NCI-H146 treated with DMSO at 0.1 percent for 48 hours (cell line): ENCODE measurements around the gene GLIS1.

Source experiments
- DNase-seq: peaks from one replicate; lab custom pipeline; 2025; ENCODE audit not compliant: unreplicated experiment; lab: John Stamatoyannopoulos, UW

The GLIS1 gene

DNA sequence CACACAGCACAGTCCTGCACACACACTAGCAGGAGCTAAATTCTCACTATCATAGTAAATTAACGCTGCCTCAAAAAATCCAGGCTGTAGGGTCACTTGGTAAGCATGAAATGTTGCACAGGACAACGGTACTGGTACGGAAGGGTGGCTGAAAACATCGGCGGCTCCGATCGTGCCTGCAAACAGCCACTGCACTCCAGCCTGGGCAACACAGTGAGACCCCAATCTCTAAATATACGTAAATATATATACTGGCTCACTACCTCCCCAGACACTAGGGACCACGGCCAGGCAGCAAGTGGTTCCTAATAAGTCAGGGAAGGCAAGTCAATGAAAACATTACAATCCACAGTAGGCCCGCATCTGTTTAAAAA, 44.3 kb downstream of the GLIS1 start:
- no peak for DNase-seq

DNA sequence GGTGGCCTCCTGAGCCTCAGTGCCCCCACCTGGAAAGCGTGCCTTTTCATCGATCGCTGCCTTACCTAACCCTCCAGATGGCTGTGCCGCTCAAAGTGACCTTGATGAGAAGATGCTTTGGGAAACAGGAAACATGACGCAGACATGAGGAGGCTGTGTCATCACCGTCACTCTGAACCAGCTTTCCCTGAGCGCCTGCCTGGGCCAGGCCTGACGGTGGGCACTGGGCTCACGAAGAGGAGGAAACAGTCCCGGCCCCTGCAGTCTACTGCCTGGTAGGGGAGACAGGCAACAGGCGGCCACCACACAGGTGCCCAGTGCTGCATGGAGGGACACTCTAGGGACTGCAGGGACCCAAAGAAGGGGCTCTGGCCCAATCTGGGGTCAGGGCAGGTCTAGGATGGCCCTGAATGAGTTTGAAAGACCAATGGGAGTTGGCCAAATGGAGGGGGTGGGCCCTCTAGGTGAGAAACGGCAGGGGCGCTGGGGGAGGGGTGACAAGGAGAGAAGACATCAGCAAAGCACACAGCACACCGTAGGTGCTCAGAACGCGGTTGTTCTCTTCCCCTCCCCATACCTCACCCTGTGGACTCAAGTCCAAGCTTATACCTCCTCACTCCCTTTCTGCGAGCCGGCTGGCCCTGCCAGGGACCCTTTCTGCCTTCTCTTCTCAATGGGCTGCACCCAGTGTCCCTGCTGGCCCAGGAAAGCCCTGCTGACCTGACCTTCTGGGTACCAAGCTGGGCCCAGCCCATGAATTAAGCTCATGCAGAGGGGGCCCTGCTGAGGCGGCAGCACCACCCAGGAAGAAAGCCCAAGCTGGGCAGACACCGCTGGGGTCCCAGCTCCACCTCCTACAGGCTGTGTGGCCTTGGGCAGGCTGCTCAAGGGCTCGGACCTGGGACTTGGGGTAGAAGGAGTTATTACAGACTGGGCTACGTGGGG, 44.9 kb downstream of the GLIS1 start:
- no peak for DNase-seq

DNA sequence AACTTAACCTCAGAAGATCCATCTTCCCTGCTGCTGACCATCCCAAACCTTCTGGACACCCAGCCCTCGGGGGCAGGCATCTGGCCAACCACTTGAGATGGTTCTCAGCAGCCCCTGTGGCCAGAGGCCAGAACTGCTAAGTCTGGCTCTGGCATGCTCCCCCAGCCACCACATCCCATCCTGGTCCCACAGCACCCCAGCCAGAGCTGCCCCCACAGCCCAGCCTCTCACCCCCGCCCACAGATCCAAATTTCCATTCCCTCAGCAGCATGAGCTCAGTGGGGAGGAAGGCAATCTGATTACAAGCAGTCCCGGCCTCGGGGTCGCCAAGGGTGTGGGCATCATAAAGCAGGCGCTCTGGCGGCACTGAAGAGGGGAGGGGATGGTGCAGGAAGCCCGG, 45.6 kb downstream of the GLIS1 start:
- DNase-seq = no peak

DNA sequence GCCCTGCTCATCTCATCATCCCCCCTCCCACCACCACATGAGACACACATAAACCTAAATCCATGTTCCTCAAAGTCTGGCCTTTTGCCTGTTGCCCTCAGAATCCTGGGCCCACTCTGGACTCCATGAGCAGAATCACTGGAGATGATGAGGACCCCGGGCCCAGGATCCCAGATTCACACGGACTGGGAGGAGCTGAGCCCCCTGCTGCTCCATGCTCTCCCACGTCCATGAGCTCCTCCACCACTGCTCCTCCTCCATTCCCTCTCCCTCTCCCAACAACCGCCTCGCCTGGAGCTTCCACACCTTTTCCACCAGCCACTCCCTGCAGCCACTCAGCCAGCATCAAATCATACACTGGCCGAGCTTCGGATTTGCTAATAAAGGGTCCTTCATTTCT, 47.6 kb downstream of the GLIS1 start:
- DNase-seq = no peak

DNA sequence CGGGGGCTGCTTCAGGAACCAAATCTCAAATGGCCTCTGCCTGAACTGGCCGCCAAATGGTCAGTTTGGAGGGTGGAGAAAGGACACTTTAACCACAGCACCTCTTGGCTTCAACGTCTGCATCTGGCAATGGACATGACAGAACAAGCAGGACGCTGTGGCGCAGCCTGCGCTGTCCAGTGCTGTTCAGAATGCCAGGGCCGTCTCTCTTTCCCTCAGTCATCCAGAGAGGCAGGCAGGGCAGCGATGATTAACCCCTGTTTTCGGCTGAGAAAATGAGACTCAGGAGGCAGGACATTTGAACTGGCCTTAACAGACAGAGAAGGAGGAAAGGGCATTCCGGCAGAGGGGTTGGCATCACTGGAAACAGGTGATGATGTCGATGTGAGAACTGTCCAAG, 48.6 kb downstream of the GLIS1 start:
- no peak for DNase-seq

DNA sequence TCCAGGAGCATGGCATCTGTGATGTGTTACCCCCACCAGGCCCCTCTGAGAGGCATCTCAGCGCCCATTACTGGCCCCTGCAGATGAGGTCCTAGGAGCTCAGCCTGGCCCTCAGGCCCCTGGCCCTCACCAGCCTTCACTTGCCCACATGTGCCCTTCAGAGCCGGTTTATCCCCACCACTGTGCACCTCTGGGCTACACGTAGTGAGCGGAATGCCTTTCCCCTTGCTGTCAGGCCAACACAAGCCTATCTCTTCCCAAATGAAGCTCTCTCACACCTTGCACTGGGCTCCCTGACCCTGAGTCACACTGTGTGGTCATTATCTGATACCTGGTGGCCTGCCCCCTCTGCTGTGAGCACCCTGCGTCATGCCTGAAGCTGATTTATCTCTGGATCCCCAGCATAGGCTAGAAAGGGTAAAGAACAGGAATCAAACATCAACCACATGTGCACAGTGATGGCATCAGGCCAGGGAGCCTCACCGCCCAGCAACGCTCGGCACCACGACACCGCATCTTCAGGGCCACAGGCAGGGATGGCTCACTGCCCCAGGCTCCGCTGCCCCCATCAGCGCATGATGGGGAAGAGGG, 49.1 kb downstream of the GLIS1 start:
- no peak for DNase-seq

DNA sequence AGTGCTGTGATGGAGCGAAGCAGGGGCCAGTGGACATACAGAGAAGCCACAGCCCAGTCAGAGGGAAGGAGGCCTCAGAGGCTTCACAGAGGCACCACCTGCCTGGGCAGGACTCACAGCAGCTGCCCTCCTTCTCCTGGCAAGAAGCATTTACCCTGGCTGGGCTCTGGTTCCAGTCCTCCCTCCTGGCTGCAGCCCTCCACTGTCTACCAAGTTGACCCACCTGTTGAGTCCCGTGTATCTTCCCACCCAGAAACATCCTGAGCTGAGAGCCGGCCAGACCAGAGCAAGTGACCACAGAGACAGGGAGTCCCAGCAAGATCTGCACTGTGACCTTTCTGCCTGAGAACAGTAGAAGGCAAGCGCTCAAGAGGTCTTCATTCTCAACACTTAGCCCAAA, 49.7 kb downstream of the GLIS1 start:
- no peak for DNase-seq

DNA sequence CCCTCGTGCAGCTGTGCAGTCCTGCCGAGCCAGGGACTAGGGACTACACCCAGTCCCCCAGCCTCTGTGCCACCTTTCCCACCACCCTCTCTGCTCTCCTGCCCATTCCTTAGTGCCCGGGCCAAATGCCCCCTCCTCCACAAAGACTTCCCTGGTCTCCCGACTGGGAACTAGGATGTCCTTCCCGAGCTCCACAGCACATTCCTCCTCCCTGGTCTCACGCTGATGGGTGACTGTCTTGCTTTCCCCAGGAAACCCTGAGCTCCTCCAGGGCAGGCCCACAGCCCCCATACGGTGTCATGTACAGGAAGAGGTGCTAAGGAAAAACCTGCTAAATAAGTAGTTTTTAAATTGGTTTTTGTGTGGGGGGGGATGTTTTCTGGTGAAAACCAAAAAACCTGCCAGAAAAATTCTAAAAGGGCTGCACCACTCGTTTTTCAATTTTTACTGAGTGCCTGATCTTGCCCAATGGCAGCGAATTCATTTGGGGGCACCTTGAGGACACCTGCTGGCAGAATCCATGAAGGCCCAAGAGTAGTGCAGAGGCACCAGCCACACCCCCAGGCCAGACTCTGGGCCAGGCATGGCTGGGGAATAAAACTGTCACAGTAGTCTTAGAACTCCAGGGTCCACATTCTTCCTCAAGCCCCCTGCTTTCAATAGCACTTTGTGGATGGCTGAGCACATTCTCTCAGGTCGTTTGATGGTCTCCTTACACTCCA, 50.4 kb downstream of the GLIS1 start:
- no peak for DNase-seq

DNA sequence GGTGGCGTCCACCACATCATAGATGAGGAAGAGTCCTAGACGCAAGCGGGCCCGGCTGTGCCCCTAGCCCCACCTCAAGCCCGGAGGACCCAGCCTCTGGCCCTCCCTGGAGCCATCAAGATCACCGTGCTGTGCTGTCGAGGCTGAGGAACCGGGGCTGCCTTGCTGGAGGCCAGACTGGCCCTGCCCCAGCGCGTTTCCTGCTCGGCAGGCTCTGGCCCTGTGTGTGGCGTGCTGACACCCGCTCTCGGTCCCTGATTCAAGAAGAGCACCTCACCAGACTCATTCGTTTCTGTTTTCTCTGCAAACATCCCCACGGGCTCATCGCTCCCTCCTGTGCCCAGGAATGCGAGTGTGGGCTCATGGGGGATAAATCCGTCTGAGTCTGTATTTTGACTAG, 51.1 kb downstream of the GLIS1 start:
- no peak for DNase-seq

DNA sequence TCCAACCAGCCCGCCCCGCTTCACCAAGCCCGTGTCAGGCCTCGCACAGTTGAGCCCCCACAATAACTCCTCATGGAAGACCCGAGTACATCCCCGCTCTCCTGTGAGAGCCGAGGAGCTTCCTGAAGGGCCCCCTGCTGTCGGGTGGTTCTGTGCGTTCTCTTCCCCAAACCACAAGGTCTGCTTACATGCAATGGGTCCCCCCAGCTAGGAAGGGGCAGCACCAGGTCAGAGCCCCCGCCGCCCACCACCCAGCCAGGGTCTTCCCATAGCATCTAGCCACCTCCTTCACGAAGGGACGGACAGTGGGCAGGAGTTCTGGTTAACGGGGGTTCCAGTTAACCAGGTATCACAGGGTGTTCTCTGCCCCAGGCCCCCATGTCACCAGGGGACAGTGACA, 51.5 kb downstream of the GLIS1 start:
- no peak for DNase-seq

DNA sequence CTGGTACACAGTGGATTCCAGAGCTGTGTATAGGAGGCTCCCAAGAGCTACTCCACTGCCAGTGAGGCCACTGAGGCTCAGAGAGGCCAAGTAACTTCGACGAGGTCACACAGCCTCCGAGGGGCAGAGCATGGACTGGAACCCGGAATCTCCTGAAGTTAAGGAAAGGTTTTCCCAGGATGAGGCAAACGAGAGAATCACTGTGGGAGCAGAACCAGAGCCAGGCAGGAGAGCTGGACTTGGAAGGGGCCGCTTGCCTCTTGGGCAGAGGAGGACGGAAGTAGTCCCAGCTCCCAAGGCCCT, 52.0 kb downstream of the GLIS1 start:
- DNase-seq = no peak

DNA sequence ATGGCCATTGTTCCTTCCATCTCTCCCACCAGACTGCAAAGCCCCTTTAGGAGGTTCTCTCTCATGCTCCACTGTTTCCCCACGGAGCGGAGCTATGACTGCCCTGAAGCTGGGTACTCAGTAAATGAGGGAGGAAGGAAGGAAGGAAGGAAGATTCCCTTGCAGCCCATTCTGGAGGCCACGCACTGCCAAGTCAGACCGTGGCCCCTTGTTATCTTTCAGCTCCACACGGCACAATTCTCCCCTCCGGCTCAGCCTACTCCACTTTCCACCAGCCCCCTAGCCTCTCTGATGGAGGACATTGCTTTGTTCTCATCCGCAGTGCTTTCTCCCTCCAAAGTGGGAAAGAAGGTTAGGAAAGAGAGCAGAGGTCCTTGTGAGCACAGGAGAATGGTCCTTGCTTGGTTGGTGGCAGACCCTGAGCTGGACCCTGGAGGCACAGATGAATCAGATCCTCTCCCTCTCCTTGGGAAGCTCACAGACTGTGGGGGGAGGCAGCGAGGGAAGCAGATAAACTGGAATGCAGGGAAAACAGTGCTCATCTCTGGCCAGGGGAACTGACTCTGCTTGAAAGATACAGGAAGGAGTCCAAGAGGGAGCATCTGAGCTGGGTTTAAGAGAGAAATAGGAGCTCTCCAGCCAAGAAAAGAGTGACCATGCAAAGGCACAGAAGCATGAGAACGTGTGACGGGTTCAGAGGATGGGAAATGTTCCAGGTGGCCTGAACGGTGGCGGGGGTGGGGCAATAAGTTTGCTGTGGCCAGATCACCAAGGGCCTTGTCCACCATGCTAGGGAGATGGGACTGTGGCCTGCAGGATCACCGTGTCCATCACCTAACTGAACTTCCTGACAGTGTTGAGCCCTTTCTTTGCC, 52.6 kb downstream of the GLIS1 start:
- no peak for DNase-seq

DNA sequence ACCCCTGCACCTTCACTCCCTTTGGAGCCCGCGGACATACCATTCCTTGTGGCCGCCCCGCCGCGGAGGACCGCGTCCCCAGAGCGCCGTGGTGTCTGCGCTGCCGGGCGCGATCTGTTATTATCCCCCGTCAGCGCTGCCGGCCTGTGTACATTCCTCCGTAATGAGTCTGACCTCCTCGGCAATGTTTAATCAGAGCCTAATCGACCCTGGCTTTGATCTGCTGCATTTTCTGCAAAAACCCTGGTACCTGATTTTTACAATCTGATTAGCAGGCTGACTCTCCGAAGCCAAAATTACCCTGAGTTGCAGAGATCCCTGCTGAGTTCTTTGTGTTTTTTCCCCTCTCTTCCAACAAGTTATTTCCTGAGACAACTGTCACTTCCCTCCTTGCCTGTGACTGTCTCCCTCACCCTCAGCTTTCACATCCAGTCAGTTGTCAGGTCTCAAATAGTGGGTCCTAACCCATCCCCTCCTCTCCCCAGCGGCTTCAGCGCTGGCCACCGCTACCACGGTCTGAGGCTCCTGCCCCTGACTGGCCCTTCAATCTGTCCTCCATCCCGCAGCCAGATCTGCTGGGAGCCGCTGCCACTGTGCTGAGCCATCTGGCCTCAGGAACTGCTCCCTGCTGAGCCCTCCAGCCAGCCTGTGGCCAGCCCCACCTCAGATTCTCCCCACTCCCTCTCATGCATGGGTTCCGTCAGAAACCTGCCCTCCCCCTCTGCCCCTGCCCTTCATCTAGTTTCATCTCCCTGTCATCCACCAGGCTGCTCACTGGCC, 53.5 kb downstream of the GLIS1 start:
- DNase-seq = peak; percentile 34

DNA sequence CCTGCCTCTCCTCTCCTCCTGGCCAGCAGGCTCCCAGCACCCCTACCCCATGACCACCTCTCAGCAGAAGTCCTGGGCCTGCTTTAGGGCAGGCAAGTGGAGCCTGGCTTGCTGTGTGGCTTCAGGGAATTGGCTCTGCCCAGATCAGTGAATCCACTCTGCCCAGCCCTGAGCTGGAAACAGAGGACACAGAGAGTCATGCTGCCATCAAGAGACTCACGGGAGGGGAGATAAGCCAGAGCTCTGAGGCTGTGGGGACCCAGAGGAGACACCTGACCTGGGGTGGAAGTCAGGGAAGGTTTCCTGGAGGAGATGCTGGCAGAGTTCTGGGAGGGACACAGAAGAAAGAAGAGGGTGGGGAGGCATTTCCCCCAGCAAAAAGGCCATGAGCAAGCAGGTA, 54.2 kb downstream of the GLIS1 start:
- DNase-seq = no peak

DNA sequence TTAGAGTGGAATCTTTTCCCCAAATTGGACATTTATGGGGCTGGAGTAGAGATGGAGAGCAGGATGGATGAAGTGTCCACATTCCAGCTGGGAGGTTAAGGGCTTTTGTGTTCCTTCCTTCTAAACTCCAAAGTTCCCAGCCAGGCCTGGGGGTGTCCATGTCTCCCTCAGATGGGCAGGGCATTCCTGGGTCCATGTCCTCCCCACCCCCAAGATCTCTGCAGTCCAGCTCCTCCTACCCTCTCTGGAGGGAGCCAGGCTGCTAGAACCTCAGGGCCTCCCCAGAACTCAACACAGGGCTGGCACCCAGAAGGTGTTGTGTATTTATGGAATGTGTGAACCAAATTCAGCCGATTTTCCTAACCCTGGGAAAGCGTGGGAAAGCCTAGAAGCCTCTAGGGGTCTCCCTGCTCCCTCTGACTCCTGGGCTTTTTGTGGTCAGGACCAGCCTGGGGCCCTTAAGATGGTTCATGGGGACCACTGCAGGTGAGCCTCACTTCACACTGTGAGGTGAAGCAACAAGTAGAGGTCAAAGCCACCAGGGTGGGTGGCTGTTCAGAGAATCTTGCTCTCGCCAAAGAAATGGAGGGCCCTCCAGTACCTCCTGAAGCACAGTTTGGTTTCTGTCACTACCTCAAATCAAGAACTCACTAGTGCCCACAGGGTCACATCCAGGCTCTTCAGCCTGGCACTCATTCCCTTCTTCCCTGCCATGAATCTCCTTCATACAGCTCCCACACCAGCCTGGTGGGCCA, 54.8 kb downstream of the GLIS1 start:
- no peak for DNase-seq

DNA sequence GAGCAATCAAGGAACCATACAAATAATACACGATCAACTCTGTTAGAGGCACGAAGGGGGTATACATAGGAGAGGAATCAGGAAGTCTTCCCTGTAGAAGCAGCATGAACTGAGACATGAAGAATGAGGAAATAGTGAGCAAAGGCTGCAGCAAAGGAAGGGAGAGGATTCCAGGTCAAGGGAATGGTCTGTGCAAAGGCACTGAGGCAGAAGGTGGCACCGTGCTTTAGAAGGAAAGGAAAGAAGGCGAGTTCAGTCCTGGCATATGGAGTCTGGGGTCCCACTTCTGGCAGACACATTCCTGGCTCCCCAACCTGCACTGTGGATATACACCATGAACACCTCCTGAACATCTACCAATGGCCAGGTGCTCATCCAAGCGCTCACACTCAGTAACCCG, 56.1 kb downstream of the GLIS1 start:
- no peak for DNase-seq

DNA sequence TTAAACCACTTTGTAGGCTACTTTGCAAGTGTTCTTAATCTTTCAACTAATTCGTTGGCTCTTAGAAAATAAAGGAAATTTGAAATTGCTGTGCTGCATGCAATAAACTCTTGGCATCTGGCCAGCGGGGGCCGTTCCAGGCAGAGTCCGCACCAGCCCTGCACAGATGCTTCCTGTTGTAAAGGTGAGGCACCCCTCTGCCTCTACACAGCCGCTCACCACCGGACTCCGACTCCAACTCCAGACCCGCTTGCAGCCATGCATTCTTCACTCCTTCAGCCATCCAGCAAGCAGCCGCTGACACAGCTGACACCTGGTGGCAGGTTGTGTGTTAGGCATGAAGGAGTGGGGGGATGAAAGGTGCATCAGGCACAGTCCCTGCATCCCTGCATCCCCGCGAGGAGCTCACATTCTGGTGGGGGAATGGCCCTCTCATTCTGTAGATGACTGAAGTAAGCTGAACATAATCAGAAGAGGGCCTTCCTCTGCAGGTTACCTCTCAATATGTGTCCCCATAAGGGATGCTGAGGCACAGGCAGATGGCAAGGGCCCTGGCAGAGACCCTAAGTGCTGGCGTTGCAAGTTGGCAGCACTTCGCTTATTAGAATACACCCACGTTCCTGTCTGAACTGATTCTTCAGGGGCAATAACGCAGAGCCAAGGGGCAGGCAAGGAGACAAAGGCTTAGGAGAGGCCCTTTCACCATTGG, 56.8 kb downstream of the GLIS1 start:
- DNase-seq = peak; percentile 38

DNA sequence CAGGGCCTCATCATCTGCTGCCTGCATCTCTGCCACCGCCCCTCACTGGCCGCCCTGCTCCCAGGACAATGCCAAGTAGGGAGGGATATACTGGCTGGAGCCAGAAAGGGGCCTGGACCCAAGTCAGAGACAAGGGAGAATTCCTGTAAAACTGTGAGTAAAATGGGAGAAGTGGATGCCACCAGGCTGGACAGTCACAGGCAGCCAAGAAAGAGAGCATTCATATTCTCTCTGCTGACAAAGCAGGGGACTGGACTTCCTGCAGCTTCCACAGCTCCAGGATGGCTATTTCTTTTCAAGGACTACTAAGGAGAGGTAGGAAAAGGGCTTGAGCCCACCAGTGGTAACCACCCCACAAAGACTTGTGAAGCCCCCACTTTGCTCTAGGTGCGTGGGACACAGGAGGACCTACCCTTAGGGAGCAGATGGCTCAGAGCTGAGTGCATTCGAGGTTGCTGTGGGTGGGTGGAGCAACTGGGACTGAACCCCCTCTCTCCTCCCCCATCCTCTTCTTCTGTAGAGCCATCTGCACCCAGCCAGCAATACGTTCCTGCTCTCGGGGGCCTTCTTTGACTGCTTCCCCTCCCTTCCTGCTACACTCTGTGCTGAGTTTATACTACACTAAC, 57.5 kb downstream of the GLIS1 start:
- DNase-seq = no peak

DNA sequence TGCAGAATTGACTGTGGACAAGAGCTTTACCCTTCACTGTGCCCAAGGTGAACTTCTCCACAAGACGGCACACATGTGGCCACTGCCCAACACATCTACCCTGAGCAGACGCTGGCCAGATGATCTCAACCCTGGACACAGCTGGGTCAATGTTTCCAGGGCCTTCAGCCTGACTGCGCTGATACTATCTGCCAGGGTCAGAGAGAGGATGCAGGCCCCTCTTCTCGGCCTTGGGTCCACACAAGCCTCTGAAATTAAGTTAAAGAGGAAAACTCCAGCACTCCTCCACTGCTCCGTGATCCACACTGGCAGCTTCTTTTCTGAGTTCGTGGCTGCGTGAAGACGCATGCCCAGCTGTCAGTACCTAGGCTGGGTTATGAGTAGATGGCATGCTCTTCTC, 58.1 kb downstream of the GLIS1 start:
- DNase-seq = no peak
